HL-60 (cell line): ENCODE measurements around the gene NVL.

Source experiments
- DNase-seq, 2 experiments: peaks; one replicate each; pipeline ENCODE4 v3.0.0-alpha.2; 2010 to 2020; ENCODE audit warnings: low read depth in 1 of 2, low spot score in 1 of 2
- H3K27ac ChIP-seq: fragments of 250-450 bp; sonication (Bioruptor Pico); replicated peaks from 2 replicates; pipeline ENCODE4 v1.5.1; 2020; ENCODE audit warnings: mild to moderate bottlenecking, moderate library complexity
- H3K27me3 ChIP-seq: fragments of 250-450 bp; sonication (Bioruptor Pico); 2 replicates; pipeline ENCODE4 v1.5.1; 2021; ENCODE audit warnings: mild to moderate bottlenecking, moderate library complexity; ENCODE audit not compliant: insufficient read depth, poor library complexity, severe bottlenecking
- H3K4me3 ChIP-seq: replicated peaks from 2 replicates; pipeline ENCODE4 v1.5.1; 2011; ENCODE audit warnings: mild to moderate bottlenecking, control low read depth, low read length; ENCODE audit not compliant: insufficient read depth
- CTCF ChIP-seq: IDR thresholded peaks from one replicate; pipeline ENCODE4 v1.5.1; 2011; ENCODE audit warnings: low read length, control low read depth, inconsistent platforms; ENCODE audit not compliant: insufficient read depth
- GABPA ChIP-seq: IDR thresholded peaks from 2 replicates; pipeline ENCODE4 v1.6.1; 2012; ENCODE audit warnings: low read depth
- POLR2AphosphoS5 ChIP-seq: IDR thresholded peaks from 2 replicates; pipeline ENCODE4 v1.6.1; 2012; ENCODE audit warnings: low read depth
- REST ChIP-seq: IDR thresholded peaks from 2 replicates; pipeline ENCODE4 v1.6.1; 2012; ENCODE audit warnings: low read depth; ENCODE audit not compliant: insufficient replicate concordance
- SPI1 ChIP-seq: IDR thresholded peaks from 2 replicates; pipeline ENCODE4 v1.6.1; 2012; ENCODE audit warnings: low read depth, mild to moderate bottlenecking, borderline replicate concordance

NVL gene

GRCh38 chr1:224235813-224236493, 94.0 kb downstream of the NVL start:
- no peak for TF ChIP-seq REST
- TF ChIP-seq POLR2AphosphoS5 = no peak
- TF ChIP-seq SPI1 = no peak
- TF ChIP-seq CTCF = no peak
- TF ChIP-seq GABPA = no peak
- Histone ChIP-seq H3K27me3 (no peaks in the 10 kb centered on the region), H3K27ac (no peak overlapping the region), H3K4me3 (no peak overlapping the region)
- DNase-seq = no peak

GRCh38 chr1:224234017-224234416, 96.0 kb downstream of the NVL start:
- DNase-seq = no peak
- no peak for TF ChIP-seq SPI1
- TF ChIP-seq POLR2AphosphoS5 = no peak
- TF ChIP-seq GABPA = no peak
- TF ChIP-seq CTCF = no peak
- no peak for TF ChIP-seq REST
- H3K27ac ChIP-seq = no peak overlapping the region

GRCh38 chr1:224226849-224227502, 103.0 kb downstream of the NVL start:
- no peak for TF ChIP-seq SPI1
- H3K27ac ChIP-seq = no peak overlapping the region
- no peaks in the 10 kb centered on the region for H3K27me3 ChIP-seq
- DNase-seq = no peak
- no peak overlapping the region for H3K4me3 ChIP-seq

More at GRCh38 chr1:224234017-224234416, 96.0 kb downstream of the NVL start:
- Histone ChIP-seq H3K27me3 (no peaks in the 10 kb centered on the region), H3K4me3 (no peak overlapping the region)

GRCh38 chr1:224223819-224224714, 105.9 kb downstream of the NVL start:
- TF ChIP-seq POLR2AphosphoS5 (no peak), SPI1 (no peak), REST (no peak), CTCF (no peak), GABPA (no peak)
- Histone ChIP-seq H3K27me3 (no peaks in the 10 kb centered on the region), H3K4me3 (no peak overlapping the region), H3K27ac (no peak overlapping the region)
- no peak for DNase-seq
